Measurements from ENCODE around the gene HTRA1. TPM values are rescaled to one million over a fixed set of nuclear protein-coding genes. Genes with fewer than 3 reads are reported as not detected.

Gene HTRA1
- total RNA-seq, 1 experiment from 2014 or later: 18.6 TPM

DNA sequence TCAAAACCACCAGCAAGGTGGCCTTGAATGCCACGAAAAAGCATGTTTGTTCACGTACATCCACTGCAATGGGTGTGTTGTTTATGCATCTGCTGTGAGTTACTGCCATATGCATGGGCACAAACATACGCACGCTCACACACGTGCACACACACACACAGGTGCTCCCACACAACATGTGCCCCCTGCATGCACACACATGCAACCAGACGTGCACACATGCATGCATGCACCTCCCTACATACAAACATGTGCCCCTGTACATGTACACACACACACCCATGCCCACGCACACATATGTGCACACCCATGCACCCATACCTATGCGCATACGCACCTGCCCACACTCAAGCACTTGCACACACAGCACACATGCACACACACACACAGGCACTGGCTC, 89.1 kb downstream of the HTRA1 start:
- no peaks in the 10 kb centered on the region for H4K20me1 ChIP-seq (ENCODE audit: low read length)
- no peak overlapping the region for H2AFZ ChIP-seq (ENCODE audit: low read length)
- H3K4me1 ChIP-seq (ENCODE audit: insufficient read depth, low read length): no peaks in the 10 kb centered on the region
- no peaks in the 10 kb centered on the region for H3K36me3 ChIP-seq (ENCODE audit: low read depth, low read length)
- POLR2A ChIA-PET (ENCODE audit: unreplicated experiment): no interaction called here
- H3K9ac ChIP-seq (ENCODE audit: low read length): no peak overlapping the region
- intact Hi-C loops (cut with micrococcal nuclease): no loop called here
- no peak for DNase-seq
- no peak for ATAC-seq
- H3K27ac ChIP-seq (ENCODE audit: low read length): no peak overlapping the region
- H3K27me3 ChIP-seq (ENCODE audit: low read length): no peaks in the 10 kb centered on the region
- no TSS peak for BruUV-seq (replicated peaks)
- H3F3A ChIP-seq (ENCODE audit: low read length, unreplicated experiment): no peaks in the 10 kb centered on the region
- H3K4me3 ChIP-seq (ENCODE audit: low read length): no peak overlapping the region
- CTCF ChIA-PET: no interaction called here
- H3K9me3 ChIP-seq (ENCODE audit: low read length): no peaks in the 10 kb centered on the region
- H3K9me2 ChIP-seq (replicated peaks; ENCODE audit: low read length): no peaks in the 10 kb centered on the region
- H3K79me2 ChIP-seq (ENCODE audit: low read length): no peaks in the 10 kb centered on the region
- TF ChIP-seq EZH2 (IDR thresholded peaks at IDR 0.05; ENCODE audit: low read length, unreplicated experiment) (no peak), EZH2phosphoT487 (IDR thresholded peaks at IDR 0.05; ENCODE audit: borderline replicate concordance, low read length) (no peak)
- TF ChIP-seq, protein P1, sequence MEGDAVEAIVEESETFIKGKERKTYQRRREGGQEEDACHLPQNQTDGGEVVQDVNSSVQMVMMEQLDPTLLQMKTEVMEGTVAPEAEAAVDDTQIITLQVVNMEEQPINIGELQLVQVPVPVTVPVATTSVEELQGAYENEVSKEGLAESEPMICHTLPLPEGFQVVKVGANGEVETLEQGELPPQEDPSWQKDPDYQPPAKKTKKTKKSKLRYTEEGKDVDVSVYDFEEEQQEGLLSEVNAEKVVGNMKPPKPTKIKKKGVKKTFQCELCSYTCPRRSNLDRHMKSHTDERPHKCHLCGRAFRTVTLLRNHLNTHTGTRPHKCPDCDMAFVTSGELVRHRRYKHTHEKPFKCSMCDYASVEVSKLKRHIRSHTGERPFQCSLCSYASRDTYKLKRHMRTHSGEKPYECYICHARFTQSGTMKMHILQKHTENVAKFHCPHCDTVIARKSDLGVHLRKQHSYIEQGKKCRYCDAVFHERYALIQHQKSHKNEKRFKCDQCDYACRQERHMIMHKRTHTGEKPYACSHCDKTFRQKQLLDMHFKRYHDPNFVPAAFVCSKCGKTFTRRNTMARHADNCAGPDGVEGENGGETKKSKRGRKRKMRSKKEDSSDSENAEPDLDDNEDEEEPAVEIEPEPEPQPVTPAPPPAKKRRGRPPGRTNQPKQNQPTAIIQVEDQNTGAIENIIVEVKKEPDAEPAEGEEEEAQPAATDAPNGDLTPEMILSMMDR (conservative IDR thresholded peaks at IDR 0.05; ENCODE audit: low read depth, low read length): no peak
- H3K4me2 ChIP-seq (ENCODE audit: low read length): no peak overlapping the region

GRCh38 chr10:122550983-122551382, 89.6 kb downstream of the HTRA1 start:
- CTCF ChIA-PET: no interaction called here

DNA sequence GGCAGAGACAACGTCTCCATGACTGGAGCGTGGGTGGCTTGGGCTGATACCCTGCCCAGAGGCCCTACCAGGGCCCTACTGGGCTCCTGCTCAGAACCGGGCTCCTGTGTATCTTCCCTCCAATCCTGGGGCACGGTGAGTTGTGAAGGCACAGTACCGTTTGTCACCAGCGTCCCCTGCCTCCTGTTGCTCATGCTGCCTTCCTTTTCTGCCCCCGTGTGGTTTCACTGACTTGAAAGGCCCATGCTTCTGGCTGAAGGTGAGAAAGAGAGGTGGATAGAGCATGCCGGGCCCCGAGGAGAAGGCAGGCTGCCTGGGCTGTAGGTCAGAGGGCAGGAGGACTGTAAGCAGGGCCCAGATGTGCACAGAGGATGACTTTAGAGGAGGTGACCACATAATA, 90.1 kb downstream of the HTRA1 start:
- intact Hi-C loops (cut with micrococcal nuclease): no loop called here
- no peaks in the 10 kb centered on the region for H3F3A ChIP-seq (ENCODE audit: low read length, unreplicated experiment)
- H3K27ac ChIP-seq (ENCODE audit: low read length): no peak overlapping the region
- no peaks in the 10 kb centered on the region for H3K4me1 ChIP-seq (ENCODE audit: insufficient read depth, low read length)
- H3K4me2 ChIP-seq (ENCODE audit: low read length): no peak overlapping the region
- H3K9me2 ChIP-seq (replicated peaks; ENCODE audit: low read length): no peaks in the 10 kb centered on the region
- ChIA-PET CTCF (no interaction called here), POLR2A (ENCODE audit: unreplicated experiment) (no interaction called here)
- no peaks in the 10 kb centered on the region for H3K36me3 ChIP-seq (ENCODE audit: low read depth, low read length)
- TF ChIP-seq EZH2 (IDR thresholded peaks at IDR 0.05; ENCODE audit: low read length, unreplicated experiment) (no peak), EZH2phosphoT487 (IDR thresholded peaks at IDR 0.05; ENCODE audit: borderline replicate concordance, low read length) (no peak)
- TF ChIP-seq, protein P1 (conservative IDR thresholded peaks at IDR 0.05; ENCODE audit: low read depth, low read length): no peak
- no peaks in the 10 kb centered on the region for H4K20me1 ChIP-seq (ENCODE audit: low read length)
- no TSS peak for BruUV-seq (replicated peaks)
- no peaks in the 10 kb centered on the region for H3K9me3 ChIP-seq (ENCODE audit: low read length)
- H3K9ac ChIP-seq (ENCODE audit: low read length): no peak overlapping the region
- no peak for ATAC-seq
- H3K27me3 ChIP-seq (ENCODE audit: low read length): no peaks in the 10 kb centered on the region
- H3K79me2 ChIP-seq (ENCODE audit: low read length): no peaks in the 10 kb centered on the region
- no peak overlapping the region for H2AFZ ChIP-seq (ENCODE audit: low read length)
- no peak for DNase-seq
- H3K4me3 ChIP-seq (ENCODE audit: low read length): no peak overlapping the region

More at GRCh38 chr10:122550983-122551382, 89.6 kb downstream of the HTRA1 start:
- Histone ChIP-seq H3K9me3 (ENCODE audit: low read length) (no peaks in the 10 kb centered on the region), H4K20me1 (ENCODE audit: low read length) (no peaks in the 10 kb centered on the region), H3K9me2 (replicated peaks; ENCODE audit: low read length) (no peaks in the 10 kb centered on the region), H3K27ac (ENCODE audit: low read length) (no peak overlapping the region), H3K4me1 (ENCODE audit: insufficient read depth, low read length) (no peaks in the 10 kb centered on the region), H3F3A (ENCODE audit: low read length, unreplicated experiment) (no peaks in the 10 kb centered on the region), H3K4me2 (ENCODE audit: low read length) (no peak overlapping the region), H2AFZ (ENCODE audit: low read length) (no peak overlapping the region), H3K79me2 (ENCODE audit: low read length) (no peaks in the 10 kb centered on the region), H3K9ac (ENCODE audit: low read length) (no peak overlapping the region), H3K4me3 (ENCODE audit: low read length) (no peak overlapping the region), H3K27me3 (ENCODE audit: low read length) (no peaks in the 10 kb centered on the region), H3K36me3 (ENCODE audit: low read depth, low read length) (no peaks in the 10 kb centered on the region)
- POLR2A ChIA-PET (ENCODE audit: unreplicated experiment): no interaction called here
- no TSS peak for BruUV-seq (replicated peaks)
- ATAC-seq: no peak
- no peak for DNase-seq
- TF ChIP-seq, protein P1 (conservative IDR thresholded peaks at IDR 0.05; ENCODE audit: low read depth, low read length): no peak
- TF ChIP-seq EZH2 (IDR thresholded peaks at IDR 0.05; ENCODE audit: low read length, unreplicated experiment): no peak
- TF ChIP-seq EZH2phosphoT487 (IDR thresholded peaks at IDR 0.05; ENCODE audit: borderline replicate concordance, low read length): no peak
- intact Hi-C loops (cut with micrococcal nuclease): no loop called here
